Middle frontal gyrus (tissue), 1 donor: Measurements from ENCODE around the gene ADGRV1.
"Not testable (repeated sequence)": the region's sequence is repeated elsewhere in the genome, so short reads cannot be mapped to it uniquely, and the experiment has no call there.

Experiments
- DNase-seq: peaks from one replicate; pipeline ENCODE4 v3.0.0-alpha.2; 2015; ENCODE audit warnings: low spot score; ENCODE audit errors: extremely low spot score

The ADGRV1 gene

DNA sequence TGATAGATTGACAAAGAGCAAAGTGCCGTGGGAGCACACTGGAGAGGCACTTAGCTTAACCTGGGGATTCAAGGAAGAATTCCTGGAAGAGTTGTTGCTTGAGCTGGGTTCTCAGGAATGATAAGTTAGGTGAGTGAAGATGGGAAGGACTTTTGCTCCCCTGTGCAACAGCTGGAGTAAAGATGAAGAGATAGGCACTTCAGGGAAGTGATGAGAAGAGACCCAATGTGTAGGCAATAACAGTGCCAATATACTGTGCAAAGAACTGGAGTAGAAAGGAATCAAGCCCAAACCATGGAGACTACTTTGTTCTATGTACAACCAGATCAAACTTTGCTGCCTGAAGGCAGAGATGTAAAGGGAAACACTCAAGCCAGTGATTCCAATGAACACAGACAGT is 92.2 kb downstream of the ADGRV1 start:
- DNase-seq = no peak

DNA sequence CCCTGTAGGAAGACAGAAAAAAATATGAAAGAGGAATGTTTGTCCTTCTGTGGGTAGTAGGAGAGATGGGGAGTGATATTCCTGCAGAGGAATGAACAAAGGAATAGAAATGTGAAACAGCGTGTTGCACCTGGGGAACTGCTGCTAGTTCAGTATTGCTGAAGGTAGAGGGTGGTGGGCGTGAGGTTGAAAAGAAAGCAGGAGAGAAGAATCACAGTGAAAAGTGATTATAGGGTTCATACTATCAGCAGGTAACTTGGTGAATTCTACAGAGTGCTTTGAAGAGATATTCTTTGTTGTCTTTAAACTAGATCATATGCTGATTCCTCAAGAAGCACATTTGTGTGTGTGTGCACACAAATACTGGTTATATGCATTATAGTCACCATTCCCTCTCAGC is 95.6 kb downstream of the ADGRV1 start:
- DNase-seq = no peak

DNA sequence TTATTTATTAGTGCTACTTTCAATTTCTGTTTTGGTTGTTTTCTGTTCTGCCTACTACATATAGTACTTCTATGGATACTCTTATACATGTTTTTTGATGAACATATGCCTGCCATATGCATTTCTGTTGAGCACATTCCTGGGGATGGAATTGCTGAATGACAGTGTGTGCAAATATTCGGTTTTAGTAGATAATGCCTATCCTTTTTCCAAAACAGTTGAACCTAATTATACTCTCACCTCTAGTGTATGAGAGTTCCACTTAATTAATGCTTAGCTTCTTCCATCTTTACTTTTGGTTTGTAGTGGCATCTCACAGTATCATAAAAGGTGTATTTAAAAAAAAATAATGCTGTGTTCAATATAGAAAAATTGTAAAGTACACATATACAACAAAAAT is 96.8 kb downstream of the ADGRV1 start:
- no peak for DNase-seq

DNA sequence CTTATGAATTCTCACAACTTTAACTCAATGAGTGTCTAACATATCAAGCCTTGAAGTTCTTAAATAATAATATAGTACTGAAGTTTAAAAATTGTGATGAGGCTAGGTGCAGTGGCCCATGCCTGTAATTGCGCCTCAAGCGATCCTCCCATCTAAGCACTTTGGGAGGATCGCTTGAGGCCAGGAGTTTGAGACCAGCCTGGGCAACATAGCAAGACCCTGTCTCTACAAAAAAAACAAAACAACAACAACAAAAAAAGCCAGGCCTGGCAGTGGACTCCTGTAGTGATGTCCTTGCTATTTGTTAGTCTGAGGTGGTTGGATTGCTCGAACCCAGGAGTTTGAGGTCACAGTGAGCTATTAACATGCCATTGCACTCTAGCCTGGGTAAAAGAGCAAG is 98.4 kb downstream of the ADGRV1 start:
- DNase-seq = no peak

DNA sequence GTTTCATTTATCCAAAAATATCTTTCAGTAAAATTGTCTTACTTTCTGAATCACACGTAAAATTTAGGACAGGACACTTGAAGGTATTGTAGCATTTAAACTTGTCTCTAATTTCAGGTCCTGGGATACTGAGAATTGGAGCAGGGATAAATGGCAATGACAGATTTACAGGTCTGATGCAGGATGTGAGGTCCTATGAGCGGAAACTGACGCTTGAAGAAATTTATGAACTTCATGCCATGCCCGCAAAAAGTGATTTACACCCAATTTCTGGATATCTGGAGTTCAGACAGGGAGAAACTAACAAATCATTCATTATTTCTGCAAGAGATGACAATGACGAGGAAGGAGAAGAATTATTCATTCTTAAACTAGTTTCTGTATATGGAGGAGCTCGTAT is 99.2 kb downstream of the ADGRV1 start:
- DNase-seq = no peak

DNA sequence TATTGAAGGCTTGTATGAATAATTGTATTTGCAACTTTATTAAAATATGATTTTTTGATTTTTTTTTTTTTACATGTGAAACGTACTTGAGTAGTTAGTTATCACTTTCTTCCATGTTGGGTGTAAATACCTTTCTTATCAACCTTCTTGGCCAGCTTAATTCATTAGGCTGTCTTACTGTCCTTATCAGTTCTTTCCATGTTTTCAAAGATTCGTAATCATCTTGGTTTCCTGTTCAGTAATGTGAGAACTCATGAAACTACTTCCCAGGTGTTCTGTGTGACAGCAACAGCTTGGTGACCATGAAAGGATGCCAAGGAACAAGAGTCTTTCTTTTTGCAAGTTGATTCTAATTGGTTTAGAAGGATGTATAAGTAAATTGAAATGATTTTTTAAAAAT is 100.0 kb downstream of the ADGRV1 start:
- DNase-seq = no peak

DNA sequence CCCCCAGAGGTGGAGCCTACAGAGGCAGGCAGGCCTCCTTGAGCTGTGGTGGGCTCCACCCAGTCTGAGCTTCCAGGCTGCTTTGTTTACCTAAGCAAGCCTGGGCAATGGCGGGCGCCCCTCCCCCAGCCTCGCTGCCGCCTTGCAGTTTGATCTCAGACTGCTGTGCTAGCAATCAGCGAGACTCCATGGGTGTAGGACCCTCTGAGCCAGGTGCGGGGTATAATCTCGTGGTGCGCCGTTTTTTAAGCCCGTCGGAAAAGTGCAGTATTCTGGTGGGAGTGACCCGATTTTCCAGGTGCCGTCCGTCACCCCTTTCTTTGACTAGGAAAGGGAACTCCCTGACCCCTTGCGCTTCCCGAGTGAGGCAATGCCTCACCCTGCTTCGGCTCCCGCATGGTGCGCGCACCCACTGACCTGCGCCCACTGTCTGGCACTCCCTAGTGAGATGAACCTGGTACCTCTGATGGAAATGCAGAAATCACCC is 109.5 kb downstream of the ADGRV1 start:
- DNase-seq = not testable (repeated sequence)

DNA sequence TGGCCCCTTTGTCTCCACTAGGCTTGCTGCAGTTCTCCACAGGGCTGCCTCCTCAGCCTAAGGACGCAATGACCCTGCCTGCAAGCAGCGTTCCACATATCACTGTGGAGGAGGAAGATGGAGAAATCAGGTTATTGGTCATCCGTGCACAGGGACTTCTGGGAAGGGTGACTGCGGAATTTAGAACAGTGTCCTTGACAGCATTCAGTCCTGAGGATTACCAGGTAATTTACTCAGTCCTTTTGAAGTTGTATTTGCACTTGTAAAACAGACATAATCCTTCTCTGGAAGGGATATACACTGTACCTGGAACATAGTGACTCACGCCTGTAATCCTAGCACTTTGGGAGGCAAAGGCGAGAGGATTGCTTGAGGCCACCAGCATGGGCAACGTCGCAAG is 116.6 kb downstream of the ADGRV1 start:
- DNase-seq = no peak

DNA sequence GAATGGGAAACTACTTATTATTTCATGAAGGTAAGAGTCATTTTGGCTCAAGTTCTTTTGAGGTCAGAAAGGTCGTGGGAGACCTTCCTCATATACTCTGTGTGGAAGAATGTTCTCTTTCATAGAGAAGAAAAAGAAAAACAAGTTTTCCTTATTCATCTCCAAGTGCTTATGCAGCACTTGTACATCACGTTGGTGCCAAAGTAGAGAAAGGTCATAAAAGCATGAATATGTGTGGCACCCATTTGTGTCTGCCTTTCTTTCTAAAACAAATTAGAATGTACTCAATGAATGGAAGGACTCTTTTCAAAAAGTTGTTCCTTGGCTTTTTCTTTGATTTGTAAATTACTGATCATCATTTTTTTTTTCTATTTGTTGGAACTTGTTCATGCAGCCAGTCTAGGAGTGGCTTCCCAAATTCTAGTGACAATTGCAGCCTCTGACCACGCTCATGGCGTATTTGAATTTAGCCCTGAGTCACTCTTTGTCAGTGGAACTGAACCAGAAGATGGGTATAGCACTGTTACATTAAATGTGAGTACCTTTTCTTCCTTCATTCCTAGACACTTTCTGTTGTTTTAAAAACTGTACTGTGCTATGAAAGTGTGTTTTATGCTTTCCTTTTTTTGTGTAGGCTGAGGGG is 122.4 kb downstream of the ADGRV1 start:
- no peak for DNase-seq

DNA sequence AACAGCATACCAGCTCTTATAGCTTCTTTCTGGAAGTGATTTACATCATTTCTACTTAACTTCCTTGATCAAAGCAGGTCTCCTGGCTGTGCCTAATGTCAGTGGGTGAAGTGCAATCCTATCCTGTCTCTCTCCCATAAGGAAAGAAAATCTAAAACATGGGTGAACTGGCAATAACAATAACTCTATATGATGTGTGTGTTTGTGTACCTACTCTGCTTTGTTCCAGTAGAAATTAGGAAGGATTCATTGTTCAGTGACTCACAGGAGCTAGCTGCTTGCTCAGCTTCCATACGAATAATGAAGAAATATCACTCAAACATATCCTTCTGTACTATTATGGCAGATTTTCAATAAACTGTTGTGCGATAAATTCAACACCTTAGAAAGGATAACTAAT is 123.7 kb downstream of the ADGRV1 start:
- DNase-seq = no peak

DNA sequence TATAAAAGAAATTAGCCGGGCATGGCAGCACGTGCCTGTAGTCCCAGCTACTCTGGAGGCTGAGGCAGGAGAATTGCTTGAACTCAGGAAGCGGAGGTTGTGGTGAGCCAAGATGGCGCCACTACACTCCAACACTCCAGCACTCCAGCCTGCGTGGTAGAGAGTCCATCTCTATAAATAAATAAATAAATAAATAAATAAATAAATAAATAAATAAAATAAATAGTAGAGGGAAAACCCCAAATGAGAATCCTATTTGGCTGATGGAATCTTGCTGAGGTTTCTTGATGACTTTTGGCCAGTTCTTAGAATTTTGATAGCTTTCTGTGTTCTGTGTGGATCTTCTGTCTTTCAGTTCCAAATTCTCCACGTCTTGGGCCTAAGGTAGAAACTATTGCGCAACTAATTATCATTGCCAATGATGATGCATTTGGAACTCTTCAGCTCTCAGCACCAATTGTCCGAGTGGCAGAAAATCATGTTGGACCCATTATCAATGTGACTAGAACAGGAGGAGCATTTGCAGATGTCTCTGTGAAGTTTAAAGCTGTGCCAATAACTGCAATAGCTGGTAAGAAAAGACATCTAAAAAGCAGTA is 126.9 kb downstream of the ADGRV1 start:
- no peak for DNase-seq

DNA sequence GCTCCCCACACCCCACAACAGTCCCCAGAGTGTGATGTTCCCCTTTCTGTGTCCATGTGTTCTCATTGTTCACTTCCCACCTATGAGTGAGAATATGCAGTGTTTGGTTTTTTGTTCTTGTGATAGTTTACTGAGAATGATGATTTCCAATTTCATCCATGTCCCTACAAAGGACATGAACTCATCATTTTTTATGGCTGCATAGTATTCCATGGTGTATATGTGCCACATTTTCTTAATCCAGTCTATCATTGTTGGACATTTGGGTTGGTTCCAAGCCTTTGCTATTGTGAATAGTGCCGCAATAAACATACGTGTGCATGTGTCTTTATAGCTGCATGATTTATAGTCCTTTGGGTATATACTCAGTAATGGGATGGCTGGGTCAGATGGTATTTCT is 127.8 kb downstream of the ADGRV1 start:
- not testable (repeated sequence) for DNase-seq

DNA sequence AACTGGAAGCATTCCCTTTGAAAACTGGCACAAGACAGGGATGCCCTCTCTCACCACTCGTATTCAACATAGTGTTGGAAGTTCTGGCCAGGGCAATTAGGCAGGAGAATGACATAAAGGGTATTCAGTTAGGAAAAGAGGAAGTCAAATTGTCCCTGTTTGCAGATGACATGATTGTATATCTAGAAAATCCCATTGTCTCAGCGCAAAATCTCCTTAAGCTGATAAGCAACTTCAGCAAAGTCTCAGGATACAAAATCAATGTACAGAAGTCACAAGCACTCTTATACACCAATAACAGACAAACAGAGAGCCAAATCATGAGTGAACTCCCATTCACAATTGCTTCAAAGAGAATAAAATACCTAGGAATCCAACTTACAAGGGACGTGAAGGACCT is 128.9 kb downstream of the ADGRV1 start:
- DNase-seq = not testable (repeated sequence)

DNA sequence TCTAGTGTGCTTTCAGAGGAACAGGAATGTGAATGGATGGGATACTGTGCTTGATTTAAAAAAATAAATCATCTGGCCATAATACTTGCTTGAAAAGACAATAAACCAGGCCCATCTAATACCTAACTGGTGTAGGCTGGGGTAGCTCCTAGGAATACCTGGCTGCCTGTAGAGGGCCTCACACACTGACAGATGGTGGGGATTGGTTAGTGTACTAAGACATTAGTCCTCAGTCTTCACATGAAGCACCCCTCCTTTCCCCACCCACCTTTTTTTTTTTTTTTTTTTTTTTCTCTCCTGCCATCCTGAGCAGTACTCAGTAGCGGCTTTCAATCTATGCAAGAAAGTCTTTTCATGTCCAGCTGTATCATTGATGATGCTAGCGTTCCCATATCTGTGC is 130.5 kb downstream of the ADGRV1 start:
- no peak for DNase-seq

DNA sequence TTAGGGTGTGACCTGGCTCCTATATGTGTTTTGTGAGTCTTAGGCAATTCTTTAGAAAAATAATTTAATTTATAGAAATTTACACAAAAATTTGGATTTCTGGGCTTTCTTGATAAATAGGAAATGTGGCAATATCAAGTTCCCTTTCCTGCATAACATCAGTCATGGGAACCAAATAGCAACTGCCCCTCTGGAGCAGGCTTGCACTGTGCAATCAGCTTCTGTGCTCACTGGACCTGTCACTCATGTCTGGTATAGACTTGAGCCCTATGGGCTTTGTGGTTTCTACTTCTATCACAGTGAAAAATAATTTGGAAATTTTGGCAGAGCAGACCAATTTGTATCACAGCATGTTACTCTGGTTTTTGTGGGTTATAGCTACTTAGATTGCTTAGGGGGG is 131.7 kb downstream of the ADGRV1 start:
- no peak for DNase-seq

DNA sequence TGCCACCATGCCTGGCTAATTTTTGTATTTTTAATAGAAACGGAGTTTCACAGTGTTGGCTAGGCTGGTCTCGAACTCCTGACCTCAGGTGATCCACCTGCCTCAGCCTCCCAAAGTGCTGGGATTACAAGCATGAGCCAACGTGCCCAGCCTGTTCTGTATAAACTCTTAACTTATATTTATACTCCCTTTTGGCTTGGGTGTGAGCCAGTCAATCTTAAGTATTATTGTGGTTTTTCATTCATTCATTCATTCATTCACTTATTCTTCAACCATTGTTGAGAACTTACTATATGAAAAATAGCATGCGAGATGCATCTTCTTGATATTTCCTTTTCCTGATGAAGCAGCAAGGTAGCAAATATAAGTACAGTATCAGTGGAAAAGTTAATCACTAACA is 132.9 kb downstream of the ADGRV1 start:
- no peak for DNase-seq

DNA sequence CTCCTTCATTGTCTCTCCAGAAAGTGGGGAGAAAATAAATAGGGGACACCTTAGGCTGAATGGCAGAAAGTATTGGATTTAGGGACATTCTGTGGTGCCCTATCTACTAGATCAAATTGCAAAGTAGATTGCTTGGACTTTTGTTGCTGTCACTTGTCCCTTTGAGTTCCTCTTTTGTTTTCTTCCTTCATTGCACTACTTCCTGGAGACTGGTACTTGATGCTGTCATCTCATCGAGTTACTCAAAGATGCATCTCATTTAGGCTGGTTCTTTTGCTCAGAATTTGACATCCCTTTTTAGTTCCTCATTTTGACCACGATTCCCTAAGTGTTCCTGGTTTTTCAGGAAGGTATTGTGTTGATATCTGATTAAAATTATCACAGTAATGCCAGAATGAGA is 137.6 kb downstream of the ADGRV1 start:
- DNase-seq = no peak

DNA sequence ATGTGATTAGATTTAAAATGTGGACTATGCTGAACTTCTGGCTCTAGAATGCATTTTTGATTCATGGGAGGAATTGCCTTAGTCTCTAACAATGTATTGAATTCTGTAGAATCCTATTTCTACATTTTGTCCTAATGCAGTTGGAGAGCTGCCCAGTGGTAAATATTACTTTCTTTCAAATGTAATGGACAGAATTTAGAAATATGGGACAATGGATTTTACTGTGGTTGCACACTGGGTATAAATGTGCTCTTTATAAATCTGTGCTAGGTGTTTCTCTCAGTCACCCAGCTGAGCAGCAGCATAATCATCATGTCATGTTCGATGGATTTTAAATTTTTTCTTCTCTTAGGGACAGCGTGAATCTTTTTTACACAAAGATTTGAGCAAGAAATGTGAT is 141.7 kb downstream of the ADGRV1 start:
- DNase-seq = no peak

DNA sequence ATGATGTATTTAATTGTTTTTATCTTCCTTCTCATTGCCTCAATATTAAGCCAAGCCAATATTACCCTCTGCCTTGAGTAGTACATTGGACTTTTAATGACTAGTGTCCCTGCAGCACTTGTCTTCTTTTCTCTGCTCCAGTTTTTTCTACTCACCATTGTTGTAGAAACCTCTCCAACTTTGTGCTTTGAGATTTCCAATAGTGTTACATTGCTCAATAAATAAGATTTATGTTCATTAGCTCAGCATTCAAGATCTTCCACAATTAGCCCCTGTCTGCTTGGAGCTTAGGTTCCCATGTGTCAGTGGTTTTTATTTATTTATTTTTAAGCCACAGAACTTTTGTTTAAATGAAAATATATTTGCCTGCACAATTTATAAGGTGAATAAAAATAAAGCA is 145.3 kb downstream of the ADGRV1 start:
- DNase-seq = no peak

DNA sequence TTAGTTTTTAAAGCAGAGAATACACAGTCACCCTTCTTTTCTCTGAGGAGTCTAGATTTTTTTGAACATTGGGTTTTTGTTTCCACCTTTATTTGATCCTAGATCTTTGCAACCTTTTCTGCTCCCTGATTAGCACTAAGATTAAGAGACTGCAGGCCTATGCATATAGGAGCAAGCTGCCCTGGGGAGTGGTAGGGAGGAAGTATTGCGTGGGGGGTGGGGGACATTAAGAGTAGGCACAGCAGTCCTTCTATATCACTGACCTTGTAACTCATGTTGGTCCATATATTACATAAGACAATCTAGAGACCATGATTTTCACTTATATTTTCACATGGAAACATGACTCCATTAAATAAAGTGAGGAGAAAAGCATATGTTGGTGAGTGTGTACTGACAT is 149.1 kb downstream of the ADGRV1 start:
- no peak for DNase-seq

DNA sequence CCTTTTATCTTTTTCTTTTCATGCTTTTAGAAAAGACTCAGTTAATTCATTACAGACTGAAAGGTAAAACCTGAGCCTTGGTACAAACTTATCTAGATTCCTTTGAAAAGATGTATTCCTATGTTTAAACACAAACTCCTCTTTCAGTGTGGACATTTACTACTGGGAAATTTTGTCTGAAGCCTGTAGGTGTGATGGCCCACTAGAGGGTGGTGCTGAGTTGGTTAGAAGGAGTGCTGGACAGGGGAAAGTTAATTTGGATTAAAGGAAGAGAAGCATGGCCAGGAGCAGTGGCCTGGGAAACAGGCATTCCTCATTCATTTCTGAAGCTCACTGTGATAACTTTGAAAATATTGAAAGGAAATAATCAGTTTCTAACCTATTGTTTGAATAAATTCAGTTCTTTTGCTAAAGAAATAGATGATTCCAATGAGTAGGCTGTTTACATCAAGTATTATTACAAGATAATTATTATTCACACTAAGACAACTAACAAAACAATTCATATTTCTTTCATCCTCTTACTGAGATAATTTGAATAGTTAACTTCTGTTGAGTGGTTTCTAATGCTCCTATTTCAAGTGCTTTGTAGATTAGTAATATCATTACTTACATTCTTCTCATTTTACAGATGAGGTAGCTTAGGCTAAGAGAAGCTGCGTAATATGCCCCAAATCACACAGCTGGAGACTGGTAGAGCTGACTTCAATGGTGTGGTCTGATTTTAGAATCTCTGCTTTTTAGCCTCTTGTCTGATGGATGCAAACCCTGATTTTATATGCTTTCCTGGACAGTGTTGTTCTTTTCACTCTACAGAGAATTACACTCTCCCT is 150.9 kb downstream of the ADGRV1 start:
- no peak for DNase-seq

DNA sequence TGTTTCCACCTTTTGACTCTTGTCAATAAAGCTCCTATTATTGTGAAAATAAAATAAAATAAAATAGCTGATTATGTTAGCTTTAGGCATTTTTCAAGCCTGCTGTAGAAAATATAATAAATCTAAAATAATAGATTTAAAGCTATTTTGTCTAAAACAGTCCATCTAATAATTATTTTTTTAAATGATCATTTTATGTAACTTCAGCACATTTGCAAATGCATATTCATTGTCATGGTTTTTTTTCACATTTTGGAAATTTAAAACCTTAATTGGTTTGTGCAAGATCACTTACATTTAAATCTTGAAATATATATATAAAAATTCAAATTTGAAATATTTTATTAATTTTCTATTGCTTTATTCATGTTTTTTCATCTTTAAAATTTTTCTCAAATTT is 159.8 kb downstream of the ADGRV1 start:
- DNase-seq = no peak

DNA sequence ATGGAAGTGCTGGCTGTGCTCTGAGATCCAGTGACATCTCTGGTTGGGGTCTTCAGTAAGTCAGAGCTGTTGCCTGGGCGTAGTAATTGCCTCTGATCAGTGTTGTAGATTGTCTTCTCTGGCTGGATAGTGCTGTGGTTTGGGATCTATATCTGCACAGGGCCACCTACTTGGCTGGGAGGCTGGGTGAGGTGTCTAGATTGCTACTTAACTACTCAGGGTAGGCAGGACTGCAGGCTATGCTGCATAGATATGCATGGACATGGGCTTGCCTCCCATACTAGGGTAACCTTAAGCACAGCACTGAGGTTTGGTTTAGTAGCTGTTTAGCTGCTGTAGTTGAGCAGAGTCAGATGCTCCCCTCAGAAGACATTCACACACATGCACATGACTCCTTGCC is 181.0 kb downstream of the ADGRV1 start:
- DNase-seq = no peak
